SK-N-SH treated with all-trans-retinoic acid at 6 μM for 48 hours (cell line): ENCODE measurements around the gene TRIP6.

Experiments used
- ESRRG ChIP-seq: fragments of 250-450 bp; sonication (Bioruptor Pico); IDR thresholded peaks from 2 replicates; pipeline ENCODE4 v1.6.1; 2021; ENCODE audit warnings: mild to moderate bottlenecking
- PATZ1 ChIP-seq: fragments of 250-450 bp; sonication (Bioruptor Pico); IDR thresholded peaks from 2 replicates; pipeline ENCODE4 v1.8.0; 2020; ENCODE audit warnings: mild to moderate bottlenecking, moderate library complexity, borderline replicate concordance
- POU6F1 ChIP-seq: fragments of 250-450 bp; sonication (Bioruptor Pico); IDR thresholded peaks from 2 replicates; pipeline ENCODE4 v1.8.0; 2021; ENCODE audit warnings: low read depth, mild to moderate bottlenecking, moderate library complexity, borderline replicate concordance
- ZC3H10 ChIP-seq: fragments of 250-450 bp; sonication (Bioruptor Pico); IDR thresholded peaks from 2 replicates; pipeline ENCODE4 v1.5.1; 2021; ENCODE audit warnings: mild to moderate bottlenecking, moderate library complexity
- ZFP3 ChIP-seq: fragments of 250-450 bp; sonication (Bioruptor Pico); IDR thresholded peaks from 2 replicates; pipeline ENCODE4 v1.5.0; 2020; ENCODE audit warnings: mild to moderate bottlenecking, moderate library complexity
- ZNF565 ChIP-seq: fragments of 450-650 bp; formaldehyde crosslinking; conservative IDR thresholded peaks from 2 replicates; pipeline ENCODE4 v1.5.0; 2020; ENCODE audit warnings: low read depth, mild to moderate bottlenecking, moderate library complexity
- ZNF8 ChIP-seq: fragments of 450-650 bp; formaldehyde crosslinking; IDR thresholded peaks from 2 replicates; pipeline ENCODE4 v1.5.0; 2020; ENCODE audit warnings: mild to moderate bottlenecking, moderate library complexity

- TF ChIP-seq ZNF8 (CRISPR knock-in tag), result no peak
- no peak for TF ChIP-seq PATZ1
- no peak for TF ChIP-seq ZNF565
- no peak for TF ChIP-seq ZC3H10 (CRISPR knock-in tag)
- no peak for TF ChIP-seq ZFP3 (CRISPR knock-in tag)
- no peak for TF ChIP-seq ESRRG (CRISPR knock-in tag)
- TF ChIP-seq POU6F1 (CRISPR knock-in tag), result no peak
Measured at GRCh38 chr7:100887516-100888290, 20.5 kb downstream of the TRIP6 start.
